MM.1S (cell line): ENCODE data around the gene RRAGD.

ENCODE experiments used
- CTCF ChIP-seq: fragments of 300-600 bp; sonication (generic); IDR thresholded peaks from 2 replicates; pipeline ENCODE4 v1.5.1; 2016; ENCODE audit warnings: antibody characterized with exemption, low read length, mixed read lengths
- EZH2 ChIP-seq: fragments of 300-600 bp; sonication (generic); optimal IDR thresholded peaks from 2 replicates; pipeline ENCODE3; 2017; ENCODE audit warnings: low read depth, mild to moderate bottlenecking, antibody characterized with exemption, low read length, mixed read lengths
- EZH2phosphoT487 ChIP-seq: fragments of 300-600 bp; sonication (generic); IDR thresholded peaks from 2 replicates; pipeline ENCODE4 v1.6.1; 2018; ENCODE audit warnings: antibody characterized with exemption, low read length

GRCh38 chr6:89385156-89385667 lies 26.9 kb downstream of the RRAGD start:
- TF ChIP-seq CTCF = no peak
- TF ChIP-seq EZH2 = no peak
- TF ChIP-seq EZH2phosphoT487 = no peak
